ENCODE measurements around the gene MAPKAPK3.

Gene MAPKAPK3

GRCh38 chr3:50600841-50601591 is 15.9 kb upstream of the MAPKAPK3 start:
- Histone ChIP-seq H3K9me3 (ENCODE audit: control insufficient read depth, low read length) (no peaks in the 10 kb centered on the region), H3K27me3 (replicated peaks; ENCODE audit: control insufficient read depth, insufficient read depth, low read length, poor library complexity, severe bottlenecking) (no peaks in the 10 kb centered on the region), H3K27ac (ENCODE audit: insufficient read depth, low read length, poor library complexity, severe bottlenecking) (peak overlapping the region; percentile 95), H3K36me3 (ENCODE audit: control insufficient read depth, insufficient read depth, low read length) (peaks cover 23% of the 10 kb centered on the region), H3K4me1 (ENCODE audit: control insufficient read depth, insufficient read depth, low read length, poor library complexity, severe bottlenecking) (peaks cover 70% of the 10 kb centered on the region), H3K4me3 (ENCODE audit: insufficient read depth, low read depth, low read length, poor library complexity, severe bottlenecking) (peak overlapping the region; percentile 7)
- DNase-seq = peak; percentile 37 to 58 (median 47)

- Histone ChIP-seq H3K4me3 (ENCODE audit: insufficient read depth, low read depth, low read length, poor library complexity, severe bottlenecking) (peak overlapping the region; percentile 3), H3K4me1 (ENCODE audit: control insufficient read depth, insufficient read depth, low read length, poor library complexity, severe bottlenecking) (peaks cover 87% of the 10 kb centered on the region), H3K9me3 (ENCODE audit: control insufficient read depth, low read length) (no peaks in the 10 kb centered on the region), H3K27me3 (replicated peaks; ENCODE audit: control insufficient read depth, insufficient read depth, low read length, poor library complexity, severe bottlenecking) (no peaks in the 10 kb centered on the region), H3K27ac (ENCODE audit: insufficient read depth, low read length, poor library complexity, severe bottlenecking) (peak overlapping the region; percentile 95), H3K36me3 (ENCODE audit: control insufficient read depth, insufficient read depth, low read length) (peaks cover 39% of the 10 kb centered on the region)
- DNase-seq = no peak
These were observed 14.3 kb upstream of the MAPKAPK3 start for GRCh38 chr3:50602595-50603191.

GRCh38 chr3:50603261-50604109 is 13.5 kb upstream of the MAPKAPK3 start:
- H3K4me1 ChIP-seq (ENCODE audit: control insufficient read depth, insufficient read depth, low read length, poor library complexity, severe bottlenecking) = peaks cover 94% of the 10 kb centered on the region
- peaks cover 47% of the 10 kb centered on the region for H3K36me3 ChIP-seq (ENCODE audit: control insufficient read depth, insufficient read depth, low read length)
- no peak for DNase-seq
- H3K9me3 ChIP-seq (ENCODE audit: control insufficient read depth, low read length) = no peaks in the 10 kb centered on the region
- H3K4me3 ChIP-seq (ENCODE audit: insufficient read depth, low read depth, low read length, poor library complexity, severe bottlenecking) = peak overlapping the region; percentile 20
- H3K27me3 ChIP-seq (replicated peaks; ENCODE audit: control insufficient read depth, insufficient read depth, low read length, poor library complexity, severe bottlenecking) = no peaks in the 10 kb centered on the region
- peak overlapping the region; percentile 95 for H3K27ac ChIP-seq (ENCODE audit: insufficient read depth, low read length, poor library complexity, severe bottlenecking)

- Histone ChIP-seq H3K4me3 (ENCODE audit: insufficient read depth, low read depth, low read length, poor library complexity, severe bottlenecking) (peak overlapping the region; percentile 20), H3K27me3 (replicated peaks; ENCODE audit: control insufficient read depth, insufficient read depth, low read length, poor library complexity, severe bottlenecking) (no peaks in the 10 kb centered on the region), H3K36me3 (ENCODE audit: control insufficient read depth, insufficient read depth, low read length) (peaks cover 52% of the 10 kb centered on the region), H3K4me1 (ENCODE audit: control insufficient read depth, insufficient read depth, low read length, poor library complexity, severe bottlenecking) (peaks cover 97% of the 10 kb centered on the region), H3K27ac (ENCODE audit: insufficient read depth, low read length, poor library complexity, severe bottlenecking) (peak overlapping the region; percentile 95), H3K9me3 (ENCODE audit: control insufficient read depth, low read length) (no peaks in the 10 kb centered on the region)
- no peak for DNase-seq
These were observed 12.8 kb upstream of the MAPKAPK3 start for GRCh38 chr3:50604110-50604621.

- peak overlapping the region; percentile 95 for H3K27ac ChIP-seq (ENCODE audit: insufficient read depth, low read length, poor library complexity, severe bottlenecking)
- H3K4me3 ChIP-seq (ENCODE audit: insufficient read depth, low read depth, low read length, poor library complexity, severe bottlenecking) = peak overlapping the region; percentile 82
- H3K9me3 ChIP-seq (ENCODE audit: control insufficient read depth, low read length) = no peaks in the 10 kb centered on the region
- peaks cover 58% of the 10 kb centered on the region for H3K36me3 ChIP-seq (ENCODE audit: control insufficient read depth, insufficient read depth, low read length)
- no peak for DNase-seq
- H3K4me1 ChIP-seq (ENCODE audit: control insufficient read depth, insufficient read depth, low read length, poor library complexity, severe bottlenecking) = peaks cover 89% of the 10 kb centered on the region
- H3K27me3 ChIP-seq (replicated peaks; ENCODE audit: control insufficient read depth, insufficient read depth, low read length, poor library complexity, severe bottlenecking) = no peaks in the 10 kb centered on the region
These were observed 12.0 kb upstream of the MAPKAPK3 start for GRCh38 chr3:50604628-50605588.

- peak overlapping the region; percentile 82 for H3K4me3 ChIP-seq (ENCODE audit: insufficient read depth, low read depth, low read length, poor library complexity, severe bottlenecking)
- H3K4me1 ChIP-seq (ENCODE audit: control insufficient read depth, insufficient read depth, low read length, poor library complexity, severe bottlenecking) = peaks cover 86% of the 10 kb centered on the region
- no peak for DNase-seq
- peak overlapping the region; percentile 95 for H3K27ac ChIP-seq (ENCODE audit: insufficient read depth, low read length, poor library complexity, severe bottlenecking)
- peaks cover 64% of the 10 kb centered on the region for H3K36me3 ChIP-seq (ENCODE audit: control insufficient read depth, insufficient read depth, low read length)
- no peaks in the 10 kb centered on the region for H3K27me3 ChIP-seq (replicated peaks; ENCODE audit: control insufficient read depth, insufficient read depth, low read length, poor library complexity, severe bottlenecking)
- H3K9me3 ChIP-seq (ENCODE audit: control insufficient read depth, low read length) = no peaks in the 10 kb centered on the region
These were observed 11.0 kb upstream of the MAPKAPK3 start for GRCh38 chr3:50605901-50606326.

- DNase-seq = no peak
- H3K4me1 ChIP-seq (ENCODE audit: control insufficient read depth, insufficient read depth, low read length, poor library complexity, severe bottlenecking) = peaks cover 79% of the 10 kb centered on the region
These were observed 10.4 kb upstream of the MAPKAPK3 start for GRCh38 chr3:50606596-50606995.

GRCh38 chr3:50607271-50608091 is 9.5 kb upstream of the MAPKAPK3 start:
- Histone ChIP-seq H3K9me3 (ENCODE audit: control insufficient read depth, low read length) (no peaks in the 10 kb centered on the region), H3K4me3 (ENCODE audit: insufficient read depth, low read depth, low read length, poor library complexity, severe bottlenecking) (peak overlapping the region; percentile 82), H3K4me1 (ENCODE audit: control insufficient read depth, insufficient read depth, low read length, poor library complexity, severe bottlenecking) (peaks cover 76% of the 10 kb centered on the region), H3K27ac (ENCODE audit: insufficient read depth, low read length, poor library complexity, severe bottlenecking) (peak overlapping the region; percentile 95), H3K36me3 (ENCODE audit: control insufficient read depth, insufficient read depth, low read length) (peaks cover 64% of the 10 kb centered on the region), H3K27me3 (replicated peaks; ENCODE audit: control insufficient read depth, insufficient read depth, low read length, poor library complexity, severe bottlenecking) (no peaks in the 10 kb centered on the region)
- DNase-seq = no peak

More at GRCh38 chr3:50606596-50606995, 10.4 kb upstream of the MAPKAPK3 start:
- Histone ChIP-seq H3K36me3 (ENCODE audit: control insufficient read depth, insufficient read depth, low read length) (peaks cover 64% of the 10 kb centered on the region), H3K27me3 (replicated peaks; ENCODE audit: control insufficient read depth, insufficient read depth, low read length, poor library complexity, severe bottlenecking) (no peaks in the 10 kb centered on the region), H3K4me3 (ENCODE audit: insufficient read depth, low read depth, low read length, poor library complexity, severe bottlenecking) (peak overlapping the region; percentile 82), H3K27ac (ENCODE audit: insufficient read depth, low read length, poor library complexity, severe bottlenecking) (peak overlapping the region; percentile 95), H3K9me3 (ENCODE audit: control insufficient read depth, low read length) (no peaks in the 10 kb centered on the region)
